Ovary (tissue), 3 donors: ENCODE measurements around the gene RADIL.

Experiments used
- EP300 ChIP-seq: sonication (generic); formaldehyde crosslinking; IDR thresholded peaks from one replicate; pipeline ENCODE4 v1.6.1; 2017; ENCODE audit warnings: antibody characterized with exemption
- POLR2A ChIP-seq: fragments of 450-650 bp; IDR thresholded peaks from one replicate; pipeline ENCODE4 v1.6.1; 2017; ENCODE audit warnings: antibody characterized with exemption, mild to moderate bottlenecking, moderate library complexity
- TF ChIP-seq, protein P1 (sequence below), 3 donors: fragments of 450-650 bp in 2 of 3; fragments of 200-600 bp in 1 of 3; IDR thresholded peaks; one replicate each; pipeline versions ENCODE4 v1.5.1 to v1.8.0; 2016 to 2022; ENCODE audit warnings: antibody characterized with exemption in 3 of 3, mild to moderate bottlenecking in 1 of 3
- donor health status: DM: no; HTN: no; CAD: no.

DNA sequence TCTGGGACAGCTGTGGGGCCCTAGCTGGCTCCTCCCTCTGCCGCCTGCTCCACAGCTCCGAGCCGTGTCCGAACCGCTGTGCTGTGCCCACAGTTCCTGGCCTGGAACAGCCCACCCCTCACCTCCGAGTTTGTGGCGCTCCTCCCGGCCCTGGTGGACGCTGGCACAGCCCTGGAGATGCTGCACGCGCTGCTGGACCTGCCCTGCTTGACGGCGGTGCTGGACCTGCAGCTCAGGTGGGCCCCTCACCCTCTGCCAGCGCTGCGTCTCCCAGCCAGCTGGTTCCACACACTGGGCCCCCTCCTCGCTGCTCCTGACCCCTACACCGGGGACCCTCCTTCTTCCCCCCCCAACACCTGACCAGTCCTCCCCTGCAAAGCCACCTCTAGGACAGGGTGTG is 96.0 kb downstream of the RADIL start:
- TF ChIP-seq, protein P1, sequence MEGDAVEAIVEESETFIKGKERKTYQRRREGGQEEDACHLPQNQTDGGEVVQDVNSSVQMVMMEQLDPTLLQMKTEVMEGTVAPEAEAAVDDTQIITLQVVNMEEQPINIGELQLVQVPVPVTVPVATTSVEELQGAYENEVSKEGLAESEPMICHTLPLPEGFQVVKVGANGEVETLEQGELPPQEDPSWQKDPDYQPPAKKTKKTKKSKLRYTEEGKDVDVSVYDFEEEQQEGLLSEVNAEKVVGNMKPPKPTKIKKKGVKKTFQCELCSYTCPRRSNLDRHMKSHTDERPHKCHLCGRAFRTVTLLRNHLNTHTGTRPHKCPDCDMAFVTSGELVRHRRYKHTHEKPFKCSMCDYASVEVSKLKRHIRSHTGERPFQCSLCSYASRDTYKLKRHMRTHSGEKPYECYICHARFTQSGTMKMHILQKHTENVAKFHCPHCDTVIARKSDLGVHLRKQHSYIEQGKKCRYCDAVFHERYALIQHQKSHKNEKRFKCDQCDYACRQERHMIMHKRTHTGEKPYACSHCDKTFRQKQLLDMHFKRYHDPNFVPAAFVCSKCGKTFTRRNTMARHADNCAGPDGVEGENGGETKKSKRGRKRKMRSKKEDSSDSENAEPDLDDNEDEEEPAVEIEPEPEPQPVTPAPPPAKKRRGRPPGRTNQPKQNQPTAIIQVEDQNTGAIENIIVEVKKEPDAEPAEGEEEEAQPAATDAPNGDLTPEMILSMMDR (IDR thresholded peaks at IDR 0.05) = no peak
- no peak for TF ChIP-seq POLR2A
- no peak for TF ChIP-seq EP300
